ENCODE results near the gene EVI2A. TPM values are rescaled to one million over a fixed set of nuclear protein-coding genes. Genes with fewer than 3 reads are reported as not detected.

The EVI2A gene
- total and polyA plus RNA-seq, 10 of the 15 experiments (the other 5 are each of a cell fraction or from before 2014, with no cell fraction given): 4.6 to 78.3 (median 25.7) TPM

- ChIA-PET SMC1A (ENCODE audit: uncharacterized antibody, unreplicated experiment) (interaction anchor here (0.6 to 9.7 kb wide), 7 partner anchors 10 to 1912 kb away, joined by 3 to 78 read pairs (median 3); no protein-coding TSS in a partner anchor), RAD21 (ENCODE audit: unreplicated experiment) (no interaction called here), CTCF (interaction anchor here (0.6 to 2.0 kb wide), 2 partner anchors 150 to 1248 kb away, joined by 3 to 6 read pairs; no protein-coding TSS in a partner anchor), POLR2A (no interaction called here)
- no peaks in the 10 kb centered on the region for H3K27me3 ChIP-seq (replicated peaks in 1 of 2; ENCODE audit: control insufficient read depth in 2 of 2, insufficient read depth in 2 of 2, low read length in 1 of 2)
- no peaks in the 10 kb centered on the region for H4K20me1 ChIP-seq (ENCODE audit: control insufficient read depth, insufficient read depth)
- H3K36me3 ChIP-seq (ENCODE audit: control insufficient read depth in 2 of 2, insufficient read depth in 2 of 2, low read length in 1 of 2): peaks cover 0 to 14% of the 10 kb centered on the region in 2 experiments; a peak in 2 of 4 replicates
- ATAC-seq (no peak), FAIRE-seq (no peak), DNase-seq (ENCODE audit: low read depth, low spot score) (no peak)
- no peak overlapping the region for H2AFZ ChIP-seq (ENCODE audit: control insufficient read depth, low read depth, low read length)
- no TSS peak for BruUV-seq (replicated peaks)
- H3K27ac ChIP-seq (ENCODE audit: control insufficient read depth, insufficient read depth): no peak overlapping the region
- H3K9ac ChIP-seq (ENCODE audit: control insufficient read depth, insufficient read depth, low read length): no peak overlapping the region
- no peak overlapping the region for H3K4me3 ChIP-seq
- no peak overlapping the region for H3K4me2 ChIP-seq (ENCODE audit: control insufficient read depth, insufficient read depth)
- peaks cover 7% of the 10 kb centered on the region for H3K4me1 ChIP-seq (ENCODE audit: control insufficient read depth, insufficient read depth, low read length)
- in situ Hi-C loops (cut with MboI): no loop called here
- WGBS (ENCODE audit: insufficient coverage, insufficient replicate concordance, low lambda C conversion rate, missing lambda C conversion rate): 100% methylated on average over 4 of the region's 4 CpGs
- intact Hi-C loops (cut with micrococcal nuclease; ENCODE audit: unreplicated experiment): no loop called here
- H3K79me2 ChIP-seq (ENCODE audit: control insufficient read depth, insufficient read depth, low read length): no peaks in the 10 kb centered on the region
- no peaks in the 10 kb centered on the region for H3K9me3 ChIP-seq (replicated peaks; ENCODE audit: control insufficient read depth, insufficient read depth, low read length)
- no peak for TF ChIP-seq CEBPZ (IDR thresholded peaks at IDR 0.05; ENCODE audit: low read depth, low read length)
- TF ChIP-seq EGR1 (IDR thresholded peaks at IDR 0.05; ENCODE audit: borderline replicate concordance in 1 of 2, low read depth in 2 of 2, low read length in 2 of 2): no peak
- no peak for TF ChIP-seq NFYA (IDR thresholded peaks at IDR 0.05; ENCODE audit: borderline replicate concordance, low read depth, low read length)
- no peak for TF ChIP-seq NBN (IDR thresholded peaks at IDR 0.05)
- TF ChIP-seq KLF5 (IDR thresholded peaks at IDR 0.05; ENCODE audit: partially characterized antibody): no peak
- TF ChIP-seq STAT3 (IDR thresholded peaks at IDR 0.05; ENCODE audit: low read depth, low read length): no peak
- no peak for TF ChIP-seq MYC (IDR thresholded peaks at IDR 0.05; ENCODE audit: insufficient read depth, insufficient read length, insufficient replicate concordance, low read length, severe bottlenecking)
- TF ChIP-seq ZBTB33 (IDR thresholded peaks at IDR 0.05): no peak
- TF ChIP-seq SMAD1 (IDR thresholded peaks at IDR 0.05; ENCODE audit: low read depth, partially characterized antibody): no peak
- no peak for TF ChIP-seq USF2 (IDR thresholded peaks at IDR 0.05; ENCODE audit: borderline replicate concordance, low read depth, low read length)
- TF ChIP-seq JUNB (IDR thresholded peaks at IDR 0.05): no peak
- no peak for TF ChIP-seq E2F8 (IDR thresholded peaks at IDR 0.05; ENCODE audit: low read depth, partially characterized antibody)
- no peak for TF ChIP-seq NR2F1 (conservative IDR thresholded peaks at IDR 0.05)
Observed at GRCh38 chr17:31366088-31366487, 44.7 kb upstream of the EVI2A start.

All from GM12878 (cell line).